GM15510 (cell line): Measurements from ENCODE around the gene CRYBB1.

ENCODE experiments used
- POLR2A ChIP-seq: IDR thresholded peaks from 3 replicates; pipeline ENCODE4 v1.6.1; 2011; ENCODE audit warnings: borderline replicate concordance; ENCODE audit not compliant: insufficient read length; ENCODE audit errors: extremely low read depth

CRYBB1 gene

GRCh38 chr22:26618455-26618854 is 628 bp upstream of the CRYBB1 start:
- TF ChIP-seq POLR2A: no peak

GRCh38 chr22:26616650-26617049 is 1.2 kb downstream of the CRYBB1 start:
- TF ChIP-seq POLR2A: no peak

- TF ChIP-seq POLR2A: no peak
Observed at GRCh38 chr22:26615830-26616435, 1.9 kb downstream of the CRYBB1 start.

- TF ChIP-seq POLR2A: no peak
Observed at GRCh38 chr22:26615149-26615548, 2.7 kb downstream of the CRYBB1 start.

GRCh38 chr22:26614322-26614721 is 3.5 kb downstream of the CRYBB1 start:
- TF ChIP-seq POLR2A: no peak

- TF ChIP-seq POLR2A: no peak
Observed at GRCh38 chr22:26612652-26613051, 5.2 kb downstream of the CRYBB1 start.

GRCh38 chr22:26610996-26611395 is 6.8 kb downstream of the CRYBB1 start:
- no peak for TF ChIP-seq POLR2A

GRCh38 chr22:26610072-26610958 is 7.5 kb downstream of the CRYBB1 start:
- TF ChIP-seq POLR2A: no peak

- TF ChIP-seq POLR2A: no peak
Observed at GRCh38 chr22:26609287-26609686, 8.5 kb downstream of the CRYBB1 start.

- no peak for TF ChIP-seq POLR2A
Observed at GRCh38 chr22:26608129-26608528, 9.7 kb downstream of the CRYBB1 start.

GRCh38 chr22:26606611-26607010 is 11.2 kb downstream of the CRYBB1 start:
- no peak for TF ChIP-seq POLR2A

GRCh38 chr22:26604368-26604767 is 13.5 kb downstream of the CRYBB1 start:
- no peak for TF ChIP-seq POLR2A

- TF ChIP-seq POLR2A: no peak
Observed at GRCh38 chr22:26602127-26602526, 15.7 kb downstream of the CRYBB1 start.

- no peak for TF ChIP-seq POLR2A
Observed at GRCh38 chr22:26601726-26602125, 16.1 kb downstream of the CRYBB1 start.

GRCh38 chr22:26599505-26599904 is 18.3 kb downstream of the CRYBB1 start:
- TF ChIP-seq POLR2A: no peak

GRCh38 chr22:26597480-26597879 is 20.3 kb downstream of the CRYBB1 start:
- no peak for TF ChIP-seq POLR2A

GRCh38 chr22:26597026-26597425 is 20.8 kb downstream of the CRYBB1 start:
- TF ChIP-seq POLR2A: no peak

GRCh38 chr22:26593763-26594162 is 24.1 kb downstream of the CRYBB1 start:
- TF ChIP-seq POLR2A: no peak
